Lung (tissue), 12 donors: ENCODE measurements around the gene DGKH. TPM values are rescaled to one million over a fixed set of nuclear protein-coding genes. Genes with fewer than 3 reads are reported as not detected.

Source experiments
- ATAC-seq: fragments of 200-7000 bp; cut with Tn5 transposase; one replicate; pipeline ENCODE4 v1.9.1; 2020; ENCODE audit warnings: moderate number of reproducible peaks; ENCODE audit not compliant: insufficient read depth, low FRiP score
- DNase-seq, 3 donors: peaks; one replicate each; pipeline ENCODE4 v3.0.0-alpha.2; 2013 to 2017
- H3K27ac ChIP-seq, 2 donors: one replicate each; pipeline ENCODE4 v1.5.1; 2013; ENCODE audit warnings: mild to moderate bottlenecking in 2 of 2, moderate library complexity in 2 of 2, control low read depth in 1 of 2, inconsistent platforms in 1 of 2, low read depth in 1 of 2, low read length in 1 of 2
- H3K27me3 ChIP-seq, 3 donors: one replicate each; pipeline ENCODE4 v1.5.1; 2013; ENCODE audit warnings: low read length in 2 of 3; ENCODE audit not compliant: control insufficient read depth in 3 of 3, insufficient read depth in 3 of 3
- H3K36me3 ChIP-seq, 4 donors: one replicate each; pipeline ENCODE4 v1.5.1; 2013; ENCODE audit warnings: low read length in 4 of 4, mild to moderate bottlenecking in 1 of 4, moderate library complexity in 1 of 4; ENCODE audit not compliant: control insufficient read depth in 4 of 4, insufficient read depth in 4 of 4
- H3K4me1 ChIP-seq, 5 donors: one replicate each; pipeline ENCODE4 v1.5.1; 2013; ENCODE audit warnings: low read length in 5 of 5, mild to moderate bottlenecking in 2 of 5, moderate library complexity in 1 of 5; ENCODE audit not compliant: control insufficient read depth in 5 of 5, insufficient read depth in 5 of 5
- H3K4me3 ChIP-seq: one replicate; pipeline ENCODE4 v1.5.1; 2013; ENCODE audit warnings: mild to moderate bottlenecking, control low read depth, moderate library complexity
- H3K9ac ChIP-seq, 2 donors: one replicate each; pipeline ENCODE4 v1.5.1; 2013; ENCODE audit warnings: low read length in 2 of 2, control low read depth in 1 of 2; ENCODE audit not compliant: insufficient read depth in 1 of 2
- H3K9me3 ChIP-seq, 4 donors: one replicate each; pipeline ENCODE4 v1.5.1; 2013; ENCODE audit warnings: low read length in 3 of 4, mild to moderate bottlenecking in 1 of 4, moderate library complexity in 1 of 4; ENCODE audit not compliant: control insufficient read depth in 4 of 4, insufficient read depth in 3 of 4
- CTCF ChIP-seq: IDR thresholded peaks from 2 replicates; pipeline ENCODE4 v1.5.1; 2012; ENCODE audit warnings: mild to moderate bottlenecking; ENCODE audit errors: control extremely low read depth, extremely low read depth
- WGBS, 2 donors: extraction: QIAGEN DNeasy Blood & Tissue Kit; methylation state at CpG; one replicate each; pipeline ENCODE4 v1.1.7; 2013; 5-methylcytosine and 5-hydroxymethylcytosine counted together
- polyA plus RNA-seq, 2 donors: library from polyadenylated mRNA; stranded (reverse); fragments of 200-250 nt; gene quantifications; one replicate each; pipeline ENCODE4 v1.2.1, GENCODE V29; 2013
- total RNA-seq, 2 donors: library from RNA; depleted of rRNA in 1 of 2; stranded (reverse); fragments of >200 nt in 1 of 2; gene quantifications; one replicate each; pipeline ENCODE4 v1.2.1, GENCODE V29; 2014 to 2021
- donor health status: control.
- donor health status: control.
- donor health status: Bipolar disorder and iron deficiency.
- donor health status: healthy.
- donor health status: DM: yes; HTN: yes; CAD: no.

DGKH gene
- total and polyA plus RNA-seq, 4 donors, result 2.2 to 33.1 (median 11.4) TPM

- DNase-seq, result no peak
- H3K27me3 ChIP-seq, result no peaks in the 10 kb centered on the region
- WGBS, 2 donors, result 69 to 85% methylated on average over 2 of the region's 2 CpGs
- H3K9ac ChIP-seq, result no peak overlapping the region
- H3K4me3 ChIP-seq, result no peak overlapping the region
- no peaks in the 10 kb centered on the region for H3K36me3 ChIP-seq
- ATAC-seq, result no peak
- no peak overlapping the region for H3K27ac ChIP-seq
- H3K4me1 ChIP-seq, result no peaks in the 10 kb centered on the region
- H3K9me3 ChIP-seq, result no peaks in the 10 kb centered on the region
- no peak for TF ChIP-seq CTCF
Measured at GRCh38 chr13:42017264-42017663, 31.2 kb upstream of the DGKH start.

- TF ChIP-seq CTCF, result no peak
- H3K4me1 ChIP-seq, result no peaks in the 10 kb centered on the region
- H3K9ac ChIP-seq, result no peak overlapping the region
- H3K4me3 ChIP-seq, result no peak overlapping the region
- ATAC-seq (no peak), DNase-seq (no peak)
- no peaks in the 10 kb centered on the region for H3K27me3 ChIP-seq
- no peaks in the 10 kb centered on the region for H3K36me3 ChIP-seq
- no peak overlapping the region for H3K27ac ChIP-seq
- no peaks in the 10 kb centered on the region for H3K9me3 ChIP-seq
Measured at GRCh38 chr13:42021851-42022250, 26.6 kb upstream of the DGKH start.

- H3K9ac ChIP-seq, result no peak overlapping the region
- no peak overlapping the region for H3K4me3 ChIP-seq
- no peaks in the 10 kb centered on the region for H3K27me3 ChIP-seq
- no peaks in the 10 kb centered on the region for H3K36me3 ChIP-seq
- no peak for TF ChIP-seq CTCF
- WGBS, 2 donors, result 78 to 96% methylated on average over 4 of the region's 4 CpGs
- H3K4me1 ChIP-seq, result no peaks in the 10 kb centered on the region
- no peak for DNase-seq
- ATAC-seq, result no peak
- no peaks in the 10 kb centered on the region for H3K9me3 ChIP-seq
- no peak overlapping the region for H3K27ac ChIP-seq
Measured at GRCh38 chr13:42022336-42022735, 26.1 kb upstream of the DGKH start.

GRCh38 chr13:42022796-42023493 lies 25.5 kb upstream of the DGKH start:
- no peaks in the 10 kb centered on the region for H3K36me3 ChIP-seq
- no peaks in the 10 kb centered on the region for H3K27me3 ChIP-seq
- no peak overlapping the region for H3K4me3 ChIP-seq
- TF ChIP-seq CTCF, result no peak
- no peaks in the 10 kb centered on the region for H3K9me3 ChIP-seq
- 91 to 92% methylated on average over 2 of the region's 2 CpGs for WGBS, 2 donors
- no peak for DNase-seq
- H3K27ac ChIP-seq, result no peak overlapping the region
- ATAC-seq, result no peak
- H3K9ac ChIP-seq, result no peak overlapping the region
- H3K4me1 ChIP-seq, result no peaks in the 10 kb centered on the region
